PC-3 (cell line): ENCODE results near the gene EYS. TPM values are rescaled to one million over a fixed set of nuclear protein-coding genes. Genes with fewer than 3 reads are reported as not detected.

Experiments used
- ATAC-seq: fragments of 200-7000 bp; cut with Tn5 transposase; 2 replicates; pipeline ENCODE4 v1.9.1; 2020; ENCODE audit warnings: mild to moderate bottlenecking, moderate library complexity
- BruUV-seq: library from RNA; stranded (reverse); fragments of 400-500 nt; replicated peaks from 2 replicates; lab custom pipeline; 2021; lab: Mats Ljungman, UMichigan
- CTCF ChIA-PET: fragments of 300-600 bp; sonication (Branson Sonifier 250); formaldehyde crosslinking; loops from one replicate; lab custom pipeline; 2022; ENCODE audit warnings: antibody characterized with exemption; lab: Charles Lee
- POLR2A ChIA-PET: fragments of 300-600 bp; sonication (Branson Sonifier 250); formaldehyde crosslinking; loops from one replicate; lab custom pipeline; 2022; ENCODE audit warnings: antibody characterized with exemption; ENCODE audit not compliant: unreplicated experiment; lab: Charles Lee
- DNase-seq: peaks from one replicate; pipeline ENCODE4 v3.0.0-alpha.2; 2015
- H2AFZ ChIP-seq: fragments of 300-600 bp; sonication (generic); 2 replicates; pipeline ENCODE4 v1.6.0; 2016; ENCODE audit warnings: antibody characterized with exemption, low read length
- H3F3A ChIP-seq: fragments of 300-600 bp; sonication (generic); one replicate; pipeline ENCODE4 v1.6.0; 2017; ENCODE audit warnings: antibody characterized with exemption, low read length, control low read depth, mild to moderate bottlenecking; ENCODE audit not compliant: unreplicated experiment
- H3K27ac ChIP-seq: fragments of 300-600 bp; sonication (generic); 2 replicates; pipeline ENCODE4 v1.5.1; 2016; ENCODE audit warnings: mild to moderate bottlenecking, low read length
- H3K27me3 ChIP-seq: fragments of 300-600 bp; sonication (generic); 2 replicates; pipeline ENCODE4 v1.6.1; 2016; ENCODE audit warnings: low read length, mixed read lengths
- H3K36me3 ChIP-seq: fragments of 300-600 bp; sonication (generic); 2 replicates; pipeline ENCODE4 v1.6.1; 2016; ENCODE audit warnings: low read depth, mixed run types, low read length, mixed read lengths
- H3K4me1 ChIP-seq: fragments of 300-600 bp; sonication (generic); 2 replicates; pipeline ENCODE4 v1.5.1; 2016; ENCODE audit warnings: low read length; ENCODE audit not compliant: insufficient read depth
- H3K4me2 ChIP-seq: fragments of 300-600 bp; sonication (generic); 2 replicates; pipeline ENCODE4 v1.6.0; 2016; ENCODE audit warnings: low read length
- H3K4me3 ChIP-seq: fragments of 300-600 bp; sonication (generic); 2 replicates; pipeline ENCODE4 v1.5.1; 2016; ENCODE audit warnings: mild to moderate bottlenecking, low read length, mixed read lengths
- H3K79me2 ChIP-seq: fragments of 300-600 bp; sonication (generic); 2 replicates; pipeline ENCODE4 v1.6.1; 2017; ENCODE audit warnings: low read length, mixed read lengths
- H3K9ac ChIP-seq: fragments of 300-600 bp; sonication (generic); 2 replicates; pipeline ENCODE4 v1.6.0; 2016; ENCODE audit warnings: mild to moderate bottlenecking, low read length
- H3K9me2 ChIP-seq: fragments of 300-600 bp; sonication (generic); replicated peaks from 2 replicates; pipeline ENCODE4 v1.6.1; 2016; ENCODE audit warnings: mixed run types, low read length, mixed read lengths
- H3K9me3 ChIP-seq: fragments of 300-600 bp; sonication (generic); 2 replicates; pipeline ENCODE4 v1.6.1; 2016; ENCODE audit warnings: low read length, mixed read lengths
- H4K20me1 ChIP-seq: fragments of 300-600 bp; sonication (generic); 2 replicates; pipeline ENCODE4 v1.6.1; 2016; ENCODE audit warnings: low read length, mixed read lengths
- CTCF ChIP-seq: fragments of 300-600 bp; sonication (generic); conservative IDR thresholded peaks from 2 replicates; pipeline ENCODE4 v1.5.1; 2017; ENCODE audit warnings: antibody characterized with exemption, low read depth, mild to moderate bottlenecking, low read length
- EZH2 ChIP-seq: fragments of 300-600 bp; sonication (generic); IDR thresholded peaks from one replicate; pipeline ENCODE4 v1.6.1; 2017; ENCODE audit warnings: antibody characterized with exemption, mild to moderate bottlenecking, low read length; ENCODE audit not compliant: unreplicated experiment
- EZH2phosphoT487 ChIP-seq: fragments of 300-600 bp; sonication (generic); IDR thresholded peaks from 2 replicates; pipeline ENCODE4 v1.6.1; 2018; ENCODE audit warnings: mild to moderate bottlenecking, antibody characterized with exemption, low read length, borderline replicate concordance
- intact Hi-C: fragments of 100-400 bp; cut with micrococcal nuclease; formaldehyde crosslinking; loops from 2 replicates; pipeline ENCODE4 v1.9.0; 2023
- total RNA-seq: library from RNA; depleted of rRNA; stranded (reverse); fragments of >200 nt; gene quantifications from 2 replicates; pipeline ENCODE4 v1.2.3, GENCODE V29; 2014

Gene EYS
- total RNA-seq, 1 experiment from 2014 or later = 0.07 TPM

GRCh38 chr6:65650086-65650485, 56.9 kb downstream of the EYS start:
- Histone ChIP-seq H3K36me3 (no peaks in the 10 kb centered on the region), H2AFZ (0 out of 2 replicates have a peak overlapping the region, but pooled peaks have one; percentile 50), H3K9ac (no peak overlapping the region), H3K4me1 (no peaks in the 10 kb centered on the region), H3K79me2 (no peaks in the 10 kb centered on the region), H3K4me3 (no peak overlapping the region), H3K9me3 (no peaks in the 10 kb centered on the region), H3K27ac (no peak overlapping the region), H4K20me1 (no peaks in the 10 kb centered on the region), H3K27me3 (no peaks in the 10 kb centered on the region), H3F3A (no peaks in the 10 kb centered on the region), H3K4me2 (no peak overlapping the region), H3K9me2 (no peaks in the 10 kb centered on the region)
- ChIA-PET POLR2A (no interaction called here), CTCF (no interaction called here)
- ATAC-seq = no peak
- DNase-seq = no peak
- no TSS peak for BruUV-seq
- intact Hi-C loops = no loop called here
- TF ChIP-seq EZH2 (no peak), CTCF (no peak), EZH2phosphoT487 (no peak)

- H3K36me3 ChIP-seq = no peaks in the 10 kb centered on the region
- no peaks in the 10 kb centered on the region for H3K9me3 ChIP-seq
- POLR2A ChIA-PET = no interaction called here
- no peak overlapping the region for H3K9ac ChIP-seq
- CTCF ChIA-PET = no interaction called here
- H3K4me3 ChIP-seq = no peak overlapping the region
- H4K20me1 ChIP-seq = no peaks in the 10 kb centered on the region
- no peak overlapping the region for H3K27ac ChIP-seq
- H3K4me2 ChIP-seq = no peak overlapping the region
- H3F3A ChIP-seq = no peaks in the 10 kb centered on the region
- DNase-seq (no peak), ATAC-seq (no peak)
- no peak for TF ChIP-seq EZH2
- TF ChIP-seq EZH2phosphoT487 = no peak
- TF ChIP-seq CTCF = no peak
- no peak overlapping the region for H2AFZ ChIP-seq
- no peaks in the 10 kb centered on the region for H3K27me3 ChIP-seq
- H3K79me2 ChIP-seq = no peaks in the 10 kb centered on the region
- intact Hi-C loops = no loop called here
- BruUV-seq = no TSS peak
- no peaks in the 10 kb centered on the region for H3K9me2 ChIP-seq
- H3K4me1 ChIP-seq = no peaks in the 10 kb centered on the region
Observed at GRCh38 chr6:65649392-65649791, 57.6 kb downstream of the EYS start.

- no peak overlapping the region for H3K4me3 ChIP-seq
- no peak overlapping the region for H3K4me2 ChIP-seq
- DNase-seq (no peak), ATAC-seq (no peak)
- intact Hi-C loops = no loop called here
- CTCF ChIA-PET = no interaction called here
- no peak overlapping the region for H3K27ac ChIP-seq
- no peaks in the 10 kb centered on the region for H3K9me3 ChIP-seq
- no peaks in the 10 kb centered on the region for H3F3A ChIP-seq
- H4K20me1 ChIP-seq = no peaks in the 10 kb centered on the region
- no peaks in the 10 kb centered on the region for H3K36me3 ChIP-seq
- POLR2A ChIA-PET = no interaction called here
- no peaks in the 10 kb centered on the region for H3K9me2 ChIP-seq
- H3K79me2 ChIP-seq = no peaks in the 10 kb centered on the region
- H2AFZ ChIP-seq = no peak overlapping the region
- TF ChIP-seq CTCF (no peak), EZH2 (no peak), EZH2phosphoT487 (no peak)
- H3K4me1 ChIP-seq = no peaks in the 10 kb centered on the region
- no peaks in the 10 kb centered on the region for H3K27me3 ChIP-seq
- BruUV-seq = no TSS peak
- no peak overlapping the region for H3K9ac ChIP-seq
Observed at GRCh38 chr6:65646544-65646943, 60.5 kb downstream of the EYS start.
